Measurements from ENCODE around the gene MMD.

- TF ChIP-seq, protein P1, sequence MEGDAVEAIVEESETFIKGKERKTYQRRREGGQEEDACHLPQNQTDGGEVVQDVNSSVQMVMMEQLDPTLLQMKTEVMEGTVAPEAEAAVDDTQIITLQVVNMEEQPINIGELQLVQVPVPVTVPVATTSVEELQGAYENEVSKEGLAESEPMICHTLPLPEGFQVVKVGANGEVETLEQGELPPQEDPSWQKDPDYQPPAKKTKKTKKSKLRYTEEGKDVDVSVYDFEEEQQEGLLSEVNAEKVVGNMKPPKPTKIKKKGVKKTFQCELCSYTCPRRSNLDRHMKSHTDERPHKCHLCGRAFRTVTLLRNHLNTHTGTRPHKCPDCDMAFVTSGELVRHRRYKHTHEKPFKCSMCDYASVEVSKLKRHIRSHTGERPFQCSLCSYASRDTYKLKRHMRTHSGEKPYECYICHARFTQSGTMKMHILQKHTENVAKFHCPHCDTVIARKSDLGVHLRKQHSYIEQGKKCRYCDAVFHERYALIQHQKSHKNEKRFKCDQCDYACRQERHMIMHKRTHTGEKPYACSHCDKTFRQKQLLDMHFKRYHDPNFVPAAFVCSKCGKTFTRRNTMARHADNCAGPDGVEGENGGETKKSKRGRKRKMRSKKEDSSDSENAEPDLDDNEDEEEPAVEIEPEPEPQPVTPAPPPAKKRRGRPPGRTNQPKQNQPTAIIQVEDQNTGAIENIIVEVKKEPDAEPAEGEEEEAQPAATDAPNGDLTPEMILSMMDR (IDR thresholded peaks at IDR 0.05): no peak
- no peak for TF ChIP-seq POLR2A (IDR thresholded peaks at IDR 0.05)
Measured at GRCh38 chr17:55360971-55361370, 60.7 kb downstream of the MMD start.
